ENCODE measurements around the gene CDH15. TPM values are rescaled to one million over a fixed set of nuclear protein-coding genes. Genes with fewer than 3 reads are reported as not detected.

Gene CDH15
- total and polyA plus RNA-seq, 2 of the 13 experiments (the other 11 are each of a cell fraction or from before 2014, with no cell fraction given), result 0.74 to 2.2 TPM

- no peak for TF ChIP-seq ZBTB40 (IDR thresholded peaks at IDR 0.05)
- TF ChIP-seq ZBTB40 (CRISPR knock-in tag; IDR thresholded peaks at IDR 0.05), result peak; percentile 86
- no peak for TF ChIP-seq MTA1 (CRISPR knock-in tag; IDR thresholded peaks at IDR 0.05; ENCODE audit: borderline replicate concordance)
- peak; percentile 99 for TF ChIP-seq GZF1 (CRISPR knock-in tag; IDR thresholded peaks at IDR 0.05)
- TF ChIP-seq ZNF773 (CRISPR knock-in tag; IDR thresholded peaks at IDR 0.05; ENCODE audit: borderline replicate concordance), result peak; percentile 75; the same call in 1 of the 2 replicates
- TF ChIP-seq ZSCAN29 (CRISPR knock-in tag; conservative IDR thresholded peaks at IDR 0.05), result 0 out of 2 replicates have a peak, but pooled peaks have one; percentile 24
- no peak for TF ChIP-seq U2AF2 (IDR thresholded peaks at IDR 0.05; ENCODE audit: low read depth, low read length)
- no peak for TF ChIP-seq ZBTB39 (CRISPR knock-in tag; IDR thresholded peaks at IDR 0.05)
- TF ChIP-seq ONECUT2 (CRISPR knock-in tag; IDR thresholded peaks at IDR 0.05), result no peak
- TF ChIP-seq PREB (CRISPR knock-in tag; IDR thresholded peaks at IDR 0.05), result no peak
- TF ChIP-seq IRF1 (CRISPR knock-in tag; IDR thresholded peaks at IDR 0.05; ENCODE audit: low read depth), result no peak
- TF ChIP-seq ZBTB42 (CRISPR knock-in tag; IDR thresholded peaks at IDR 0.05), result no peak
- no peak for TF ChIP-seq ZNF639 (CRISPR knock-in tag; conservative IDR thresholded peaks at IDR 0.05)
- TF ChIP-seq NCOA2 (CRISPR knock-in tag; IDR thresholded peaks at IDR 0.05), result peak; percentile 41; the same call in 1 of the 2 replicates
These were observed 19.7 kb downstream of the CDH15 start (continued) for GRCh38 chr16:89191033-89191900.
